GM12878 (cell line): ENCODE measurements around the gene IVD. TPM values are rescaled to one million over a fixed set of nuclear protein-coding genes. Genes with fewer than 3 reads are reported as not detected.
A peak's percentile ranks its signal among the peaks of the same experiment; 100 is the strongest.

Experiments
- ATAC-seq: fragments of 200-7000 bp; cut with Tn5 transposase; 3 replicates; pipeline ENCODE4 v1.9.1; 2020; ENCODE audit warnings: mild to moderate bottlenecking, moderate library complexity
- BruUV-seq: library from RNA; stranded (reverse); fragments of 400-500 nt; replicated peaks from 2 replicates; lab custom pipeline; 2021; lab: Mats Ljungman, UMichigan
- CTCF ChIA-PET: fragments of 300-600 bp; sonication (Branson Sonifier 250); formaldehyde crosslinking; extraction: SDS; loops from one replicate; lab custom pipeline; 2021; ENCODE audit warnings: inconsistent platforms; lab: Yijun Ruan, JAX
- POLR2A ChIA-PET: fragments of 350-600 bp; formaldehyde crosslinking; extraction: SDS; loops from one replicate; lab custom pipeline; 2021; ENCODE audit warnings: inconsistent platforms; lab: Charles Lee
- RAD21 ChIA-PET: fragments of 300-600 bp; sonication (Branson Sonifier 250); formaldehyde crosslinking; loops from one replicate; lab custom pipeline; 2023; ENCODE audit warnings: antibody characterized with exemption; ENCODE audit not compliant: unreplicated experiment; lab: Charles Lee
- SMC1A ChIA-PET: fragments of 300-600 bp; sonication (Branson Sonifier 250); formaldehyde crosslinking; loops from one replicate; lab custom pipeline; 2023; ENCODE audit not compliant: unreplicated experiment, uncharacterized antibody; lab: Charles Lee
- DNase-seq: peaks from one replicate; pipeline ENCODE4 v3.0.0-alpha.2; 2011; ENCODE audit warnings: low read depth, low spot score
- FAIRE-seq: peaks from 3 replicates; lab custom pipeline; 2011; peaks lifted over from hg19 to GRCh38; lab: Jason Lieb, UNC
- H2AFZ ChIP-seq: 2 replicates; pipeline ENCODE4 v1.6.0; 2011; ENCODE audit warnings: low read depth, low read length, control low read depth; ENCODE audit not compliant: control insufficient read depth
- H3K27ac ChIP-seq: 2 replicates; pipeline ENCODE4 v1.5.1; 2011; ENCODE audit warnings: control low read depth; ENCODE audit not compliant: control insufficient read depth, insufficient read depth
- H3K27me3 ChIP-seq, 2 experiments: replicated peaks in 1 of 2; 2 replicates each; pipeline versions ENCODE4 v1.6.0 to v1.6.1; 2011; ENCODE audit warnings: low read length in 1 of 2; ENCODE audit not compliant: control insufficient read depth in 2 of 2, insufficient read depth in 2 of 2
- H3K36me3 ChIP-seq, 2 experiments: 2 replicates each; pipeline ENCODE4 v1.5.1; 2011; ENCODE audit warnings: low read length in 1 of 2; ENCODE audit not compliant: control insufficient read depth in 2 of 2, insufficient read depth in 2 of 2
- H3K4me1 ChIP-seq: 2 replicates; pipeline ENCODE4 v1.6.1; 2011; ENCODE audit warnings: mild to moderate bottlenecking, low read length, moderate library complexity, mixed read lengths; ENCODE audit not compliant: control insufficient read depth, insufficient read depth
- H3K4me2 ChIP-seq: 2 replicates; pipeline ENCODE4 v1.6.0; 2011; ENCODE audit warnings: control low read depth; ENCODE audit not compliant: control insufficient read depth, insufficient read depth
- H3K4me3 ChIP-seq: fragments of 200-600 bp; sonication (generic); 2 replicates; pipeline ENCODE4 v1.5.1; 2016
- H3K79me2 ChIP-seq: 2 replicates; pipeline ENCODE4 v1.6.0; 2011; ENCODE audit warnings: low read length; ENCODE audit not compliant: control insufficient read depth, insufficient read depth
- H3K9ac ChIP-seq: 2 replicates; pipeline ENCODE4 v1.8.0; 2011; ENCODE audit warnings: low read length, control low read depth, mixed read lengths; ENCODE audit not compliant: control insufficient read depth, insufficient read depth
- H3K9me3 ChIP-seq: replicated peaks from 3 replicates; pipeline ENCODE4 v1.5.1; 2011; ENCODE audit warnings: mild to moderate bottlenecking, low read length; ENCODE audit not compliant: control insufficient read depth, insufficient read depth
- H4K20me1 ChIP-seq: 2 replicates; pipeline ENCODE4 v1.6.0; 2011; ENCODE audit not compliant: control insufficient read depth, insufficient read depth
- BRCA1 ChIP-seq: IDR thresholded peaks from 2 replicates; pipeline ENCODE4 v1.6.1; 2011; ENCODE audit warnings: low read depth, low read length, improper control_type of control experiment
- CBFB ChIP-seq: IDR thresholded peaks from 2 replicates; pipeline ENCODE4 v1.6.1; 2016; ENCODE audit warnings: antibody characterized with exemption, low read depth
- CBX3 ChIP-seq: fragments of 200-600 bp; sonication (generic); IDR thresholded peaks from 2 replicates; pipeline ENCODE4 v1.6.1; 2016; ENCODE audit warnings: low read depth, borderline replicate concordance
- CHD1 ChIP-seq: IDR thresholded peaks from 2 replicates; pipeline ENCODE4 v1.6.1; 2012; ENCODE audit warnings: low read depth, low read length, improper control_type of control experiment
- IKZF2 ChIP-seq, 2 experiments: fragments of 450-650 bp; IDR thresholded peaks; 2 replicates each; pipeline ENCODE4 v1.6.1; 2017; ENCODE audit warnings: mild to moderate bottlenecking in 2 of 2, moderate library complexity in 2 of 2
- JUNB ChIP-seq: IDR thresholded peaks from 2 replicates; pipeline ENCODE4 v1.6.1; 2016; ENCODE audit warnings: antibody characterized with exemption, mild to moderate bottlenecking
- MXI1 ChIP-seq: fragments of 150-350 bp; IDR thresholded peaks from 2 replicates; pipeline ENCODE4 v1.6.1; 2011; ENCODE audit warnings: low read depth, mild to moderate bottlenecking, inconsistent platforms, low read length, improper control_type of control experiment
- MYB ChIP-seq: fragments of 150-350 bp; IDR thresholded peaks from 2 replicates; pipeline ENCODE4 v1.6.1; 2014; ENCODE audit warnings: mild to moderate bottlenecking, low read depth, low read length, borderline replicate concordance
- NBN ChIP-seq: fragments of 450-650 bp; IDR thresholded peaks from 2 replicates; pipeline ENCODE4 v1.6.1; 2016
- RB1 ChIP-seq: fragments of 450-650 bp; formaldehyde crosslinking; IDR thresholded peaks from 2 replicates; pipeline ENCODE4 v1.6.1; 2017; ENCODE audit warnings: mild to moderate bottlenecking, borderline replicate concordance
- SMAD5 ChIP-seq: IDR thresholded peaks from 2 replicates; pipeline ENCODE4 v1.6.1; 2016; ENCODE audit warnings: antibody characterized with exemption, low read depth
- SRF ChIP-seq, 2 experiments: IDR thresholded peaks; 2 replicates each; pipeline ENCODE4 v1.6.1; 2011; ENCODE audit warnings: low read depth in 2 of 2, low read length in 2 of 2, mild to moderate bottlenecking in 1 of 2, moderate library complexity in 1 of 2
- ZNF24 ChIP-seq: fragments of 450-650 bp; IDR thresholded peaks from 2 replicates; pipeline ENCODE4 v1.6.1; 2017; ENCODE audit warnings: antibody characterized with exemption, mild to moderate bottlenecking
- WGBS: methylation state at CpG from one replicate; pipeline ENCODE4 v1.1.6; 2016; ENCODE audit warnings: low lambda C conversion rate; ENCODE audit not compliant: insufficient replicate concordance, insufficient coverage; ENCODE audit errors: missing lambda C conversion rate; 5-methylcytosine and 5-hydroxymethylcytosine counted together
- in situ Hi-C: fragments of 300-500 bp; cut with MboI; formaldehyde crosslinking; loops from 9 replicates; pipeline ENCODE4 v1.14.3; 2018; ENCODE audit warnings: mixed read lengths
- intact Hi-C: fragments of 100-400 bp; cut with micrococcal nuclease; formaldehyde crosslinking; loops from one replicate; pipeline ENCODE4 v1.14.2; 2022; ENCODE audit not compliant: unreplicated experiment
- polyA plus RNA-seq, 11 experiments: library from polyadenylated mRNA; depleted of rRNA in 4 of 11; unstranded in 6 of 11; stranded (reverse) in 5 of 11; fragments of >200 nt; fragmentation: Nextera tagmentation in 4 of 11; fragmentation: Illumina TruSeq in 1 of 11; extraction: Ambion mirVana in 4 of 11; extraction: Trizol in 1 of 11; gene quantifications; 1 replicate in 1 of 11; 2 replicates in 10 of 11; pipeline versions ENCODE4 v1.2.1 to v1.2.3, GENCODE V29; 2011 to 2016; ENCODE audit warnings: inconsistent platforms in 2 of 11, missing spikeins in 2 of 11, low read depth in 1 of 11
- total RNA-seq, 4 experiments: library from RNA; depleted of rRNA in 3 of 4; stranded (reverse); fragments of >200 nt in 3 of 4; fragmentation: Illumina TruSeq in 1 of 4; extraction: Trizol in 1 of 4; gene quantifications; 2 replicates each; pipeline versions ENCODE4 v1.2.1 to v1.2.3, GENCODE V29; 2013 to 2021
- TF ChIP-seq, protein P1 (sequence below): fragments of 450-650 bp; IDR thresholded peaks from 2 replicates; pipeline ENCODE4 v1.6.1; 2017; ENCODE audit warnings: low read depth, mild to moderate bottlenecking, moderate library complexity
- TF ChIP-seq, protein P2 (sequence below): fragments of 450-650 bp; conservative IDR thresholded peaks from 2 replicates; pipeline ENCODE4 v1.6.1; 2017; ENCODE audit warnings: mild to moderate bottlenecking, moderate library complexity
- TF ChIP-seq, protein P3 (sequence below): fragments of 450-650 bp; IDR thresholded peaks from 2 replicates; pipeline ENCODE4 v1.6.1; 2017; ENCODE audit warnings: mild to moderate bottlenecking, low read depth, inconsistent platforms; ENCODE audit not compliant: poor library complexity, severe bottlenecking

Gene IVD
- total and polyA plus RNA-seq, 10 of the 15 experiments (the other 5 are each of a cell fraction or from before 2014, with no cell fraction given), result 5.3 to 59.8 (median 45.7) TPM

DNA sequence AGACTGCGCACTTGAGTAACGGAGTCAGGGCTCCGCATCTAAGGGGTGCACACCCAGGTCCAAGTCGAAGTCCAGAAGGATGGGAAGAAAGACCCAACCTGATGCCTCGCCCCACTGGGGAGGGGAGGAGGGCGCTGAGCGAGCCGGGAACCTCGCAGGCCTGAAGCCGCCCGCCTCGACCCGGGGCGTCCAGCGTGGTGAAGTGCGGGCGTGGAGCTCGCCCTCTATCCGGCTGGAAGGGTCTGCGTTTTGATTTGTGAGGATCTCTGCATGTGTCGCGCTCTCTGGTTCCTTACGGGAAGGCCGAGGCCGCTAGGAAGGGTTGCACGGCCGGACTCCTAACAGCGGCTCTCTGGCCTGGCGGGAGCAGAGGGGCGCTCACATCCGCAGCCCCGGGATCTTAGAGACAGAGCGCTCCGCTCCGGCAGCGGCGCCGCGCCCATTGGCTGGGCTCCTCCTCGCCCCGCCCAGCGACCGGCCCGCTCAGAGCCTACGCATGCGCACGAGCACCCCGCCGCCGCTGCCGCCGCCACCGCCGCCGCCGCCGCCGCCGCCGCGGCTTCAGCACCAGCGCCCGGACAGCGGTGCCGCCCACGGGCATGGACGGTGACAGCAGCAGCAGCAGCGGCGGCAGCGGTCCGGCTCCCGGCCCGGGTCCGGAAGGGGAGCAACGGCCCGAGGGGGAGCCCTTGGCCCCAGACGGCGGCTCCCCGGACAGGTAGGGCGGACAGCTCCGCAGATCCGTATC lies 47.7 kb upstream of the IVD start, which contains the start of gene DISP2:
DISP2 (plus strand) TSS at position 497 of the 748 bp plus-strand sequence; CDS start at position 600, 103 bp downstream.
- Histone ChIP-seq H4K20me1 (no peaks in the 10 kb centered on the region), H3K36me3 (no peaks in the 10 kb centered on the region), H3K9me3 (no peaks in the 10 kb centered on the region), H3K27me3 (peaks cover 0 to 6% of the 10 kb centered on the region in 2 experiments; a peak in 3 of 4 replicates), H3K4me1 (peaks cover 5% of the 10 kb centered on the region; the same call in 1 of the 2 replicates), H3K4me3 (peak within 1 kb of the TSS; percentile 68; the same call in 1 of the 2 replicates), H3K27ac (no peak within 1 kb of the TSS), H3K9ac (no peak within 1 kb of the TSS), H3K4me2 (peak within 1 kb of the TSS; percentile 94), H3K79me2 (no peaks in the 10 kb centered on the region), H2AFZ (peak within 1 kb of the TSS; percentile 89)
- no TSS peak for BruUV-seq
- ChIA-PET CTCF (interaction anchor here (0.6 to 1.9 kb wide), 4 partner anchors 11 to 233 kb away, joined by 3 to 4 read pairs (median 4); no protein-coding TSS in a partner anchor), POLR2A (no interaction called here), RAD21 (no interaction called here), SMC1A (interaction anchor here (0.7 kb wide), 1 partner anchor 50 kb away, joined by 3 read pairs; no protein-coding TSS in a partner anchor)
- in situ Hi-C loops, result loop anchor here (5.0 kb wide), 1 partner anchor 51 kb away; the partner anchor contains the start of gene PLCB2
- DNase-seq, result no peak
- ATAC-seq, result peak; percentile 94
- intact Hi-C loops, result no loop called here
- FAIRE-seq, result peak; percentile 73
- WGBS, result 7% methylated on average over 60 of the region's 82 CpGs
- TF ChIP-seq ZNF24 (no peak), MYB (no peak), IKZF2 (IDR thresholded peaks at IDR 0.05) (no peak), MXI1 (no peak; the same call in 1 of the 2 replicates), SRF (IDR thresholded peaks at IDR 0.05; ENCODE audit: low read depth in 2 of 2, low read length in 2 of 2) (0 out of 4 replicates have a peak, but pooled peaks of 1 of the 2 experiments have one; percentile 11), SMAD5 (no peak), CBFB (no peak), CBX3 (no peak), BRCA1 (no peak), CHD1 (no peak), JUNB (no peak), NBN (no peak), RB1 (peak; percentile 88; the same call in 1 of the 2 replicates)
- TF ChIP-seq, protein P1, sequence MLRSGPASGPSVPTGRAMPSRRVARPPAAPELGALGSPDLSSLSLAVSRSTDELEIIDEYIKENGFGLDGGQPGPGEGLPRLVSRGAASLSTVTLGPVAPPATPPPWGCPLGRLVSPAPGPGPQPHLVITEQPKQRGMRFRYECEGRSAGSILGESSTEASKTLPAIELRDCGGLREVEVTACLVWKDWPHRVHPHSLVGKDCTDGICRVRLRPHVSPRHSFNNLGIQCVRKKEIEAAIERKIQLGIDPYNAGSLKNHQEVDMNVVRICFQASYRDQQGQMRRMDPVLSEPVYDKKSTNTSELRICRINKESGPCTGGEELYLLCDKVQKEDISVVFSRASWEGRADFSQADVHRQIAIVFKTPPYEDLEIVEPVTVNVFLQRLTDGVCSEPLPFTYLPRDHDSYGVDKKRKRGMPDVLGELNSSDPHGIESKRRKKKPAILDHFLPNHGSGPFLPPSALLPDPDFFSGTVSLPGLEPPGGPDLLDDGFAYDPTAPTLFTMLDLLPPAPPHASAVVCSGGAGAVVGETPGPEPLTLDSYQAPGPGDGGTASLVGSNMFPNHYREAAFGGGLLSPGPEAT, result no peak
- TF ChIP-seq, protein P2, sequence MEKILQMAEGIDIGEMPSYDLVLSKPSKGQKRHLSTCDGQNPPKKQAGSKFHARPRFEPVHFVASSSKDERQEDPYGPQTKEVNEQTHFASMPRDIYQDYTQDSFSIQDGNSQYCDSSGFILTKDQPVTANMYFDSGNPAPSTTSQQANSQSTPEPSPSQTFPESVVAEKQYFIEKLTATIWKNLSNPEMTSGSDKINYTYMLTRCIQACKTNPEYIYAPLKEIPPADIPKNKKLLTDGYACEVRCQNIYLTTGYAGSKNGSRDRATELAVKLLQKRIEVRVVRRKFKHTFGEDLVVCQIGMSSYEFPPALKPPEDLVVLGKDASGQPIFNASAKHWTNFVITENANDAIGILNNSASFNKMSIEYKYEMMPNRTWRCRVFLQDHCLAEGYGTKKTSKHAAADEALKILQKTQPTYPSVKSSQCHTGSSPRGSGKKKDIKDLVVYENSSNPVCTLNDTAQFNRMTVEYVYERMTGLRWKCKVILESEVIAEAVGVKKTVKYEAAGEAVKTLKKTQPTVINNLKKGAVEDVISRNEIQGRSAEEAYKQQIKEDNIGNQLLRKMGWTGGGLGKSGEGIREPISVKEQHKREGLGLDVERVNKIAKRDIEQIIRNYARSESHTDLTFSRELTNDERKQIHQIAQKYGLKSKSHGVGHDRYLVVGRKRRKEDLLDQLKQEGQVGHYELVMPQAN, result peak; percentile 90
- TF ChIP-seq, protein P3, sequence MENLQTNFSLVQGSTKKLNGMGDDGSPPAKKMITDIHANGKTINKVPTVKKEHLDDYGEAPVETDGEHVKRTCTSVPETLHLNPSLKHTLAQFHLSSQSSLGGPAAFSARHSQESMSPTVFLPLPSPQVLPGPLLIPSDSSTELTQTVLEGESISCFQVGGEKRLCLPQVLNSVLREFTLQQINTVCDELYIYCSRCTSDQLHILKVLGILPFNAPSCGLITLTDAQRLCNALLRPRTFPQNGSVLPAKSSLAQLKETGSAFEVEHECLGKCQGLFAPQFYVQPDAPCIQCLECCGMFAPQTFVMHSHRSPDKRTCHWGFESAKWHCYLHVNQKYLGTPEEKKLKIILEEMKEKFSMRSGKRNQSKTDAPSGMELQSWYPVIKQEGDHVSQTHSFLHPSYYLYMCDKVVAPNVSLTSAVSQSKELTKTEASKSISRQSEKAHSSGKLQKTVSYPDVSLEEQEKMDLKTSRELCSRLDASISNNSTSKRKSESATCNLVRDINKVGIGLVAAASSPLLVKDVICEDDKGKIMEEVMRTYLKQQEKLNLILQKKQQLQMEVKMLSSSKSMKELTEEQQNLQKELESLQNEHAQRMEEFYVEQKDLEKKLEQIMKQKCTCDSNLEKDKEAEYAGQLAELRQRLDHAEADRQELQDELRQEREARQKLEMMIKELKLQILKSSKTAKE, result no peak
